HCT116 (cell line): Measurements from ENCODE around the gene APOA5.

ENCODE experiments used
- EZH2 ChIP-seq: fragments of 200-600 bp; sonication (generic); IDR thresholded peaks from 2 replicates; pipeline ENCODE4 v1.6.1; 2017; ENCODE audit warnings: antibody characterized with exemption, mixed run types
- POLR2A ChIP-seq: IDR thresholded peaks from 2 replicates; pipeline ENCODE4 v1.7.0; 2011; ENCODE audit warnings: borderline replicate concordance; ENCODE audit not compliant: insufficient read depth, insufficient read length; ENCODE audit errors: extremely low read depth
- YY1 ChIP-seq: IDR thresholded peaks from 2 replicates; pipeline ENCODE4 v1.6.1; 2011; ENCODE audit warnings: low read length, low read depth, moderate library complexity, mild to moderate bottlenecking; ENCODE audit not compliant: insufficient replicate concordance; ENCODE audit errors: extremely low read depth
- TF ChIP-seq, protein P1 (sequence below), 3 experiments: fragments of 200-600 bp in 1 of 3; sonication (generic) in 1 of 3; IDR thresholded peaks in 2 of 3; conservative IDR thresholded peaks in 1 of 3; 2 replicates each; pipeline ENCODE4 v1.5.1; 2012 to 2017; ENCODE audit warnings: low read depth in 2 of 3, low read length in 2 of 3, antibody characterized with exemption in 1 of 3, borderline replicate concordance in 1 of 3, control low read depth in 1 of 3, mild to moderate bottlenecking in 1 of 3, mixed read lengths in 1 of 3, mixed run types in 1 of 3, moderate library complexity in 1 of 3; ENCODE audit not compliant: insufficient read depth in 1 of 3
- TF ChIP-seq, protein P2 (sequence below): IDR thresholded peaks from 2 replicates; pipeline ENCODE4 v1.6.1; 2012; ENCODE audit warnings: low read depth

DNA sequence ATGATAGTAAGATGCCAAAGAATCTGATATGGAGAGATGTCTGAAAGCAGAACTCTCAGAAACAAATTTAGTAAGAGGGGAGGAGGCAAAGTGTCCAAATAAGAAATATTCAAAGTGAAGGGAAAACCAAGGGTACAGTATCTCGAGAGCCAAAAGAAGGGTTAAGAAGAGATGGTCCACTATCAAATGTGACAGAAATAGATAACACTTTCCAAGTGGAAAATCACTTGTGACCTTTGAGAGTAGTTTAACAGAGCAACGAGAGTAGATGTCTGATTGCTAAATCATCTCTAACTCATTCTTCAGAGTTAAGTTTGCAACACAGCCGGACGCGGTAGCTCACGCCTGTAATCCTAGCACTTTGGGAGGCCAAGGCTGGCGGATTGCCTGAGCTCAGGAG lies 14.6 kb downstream of the APOA5 start:
- TF ChIP-seq EZH2 (no peak), POLR2A (no peak), YY1 (no peak)
- TF ChIP-seq, protein P1, sequence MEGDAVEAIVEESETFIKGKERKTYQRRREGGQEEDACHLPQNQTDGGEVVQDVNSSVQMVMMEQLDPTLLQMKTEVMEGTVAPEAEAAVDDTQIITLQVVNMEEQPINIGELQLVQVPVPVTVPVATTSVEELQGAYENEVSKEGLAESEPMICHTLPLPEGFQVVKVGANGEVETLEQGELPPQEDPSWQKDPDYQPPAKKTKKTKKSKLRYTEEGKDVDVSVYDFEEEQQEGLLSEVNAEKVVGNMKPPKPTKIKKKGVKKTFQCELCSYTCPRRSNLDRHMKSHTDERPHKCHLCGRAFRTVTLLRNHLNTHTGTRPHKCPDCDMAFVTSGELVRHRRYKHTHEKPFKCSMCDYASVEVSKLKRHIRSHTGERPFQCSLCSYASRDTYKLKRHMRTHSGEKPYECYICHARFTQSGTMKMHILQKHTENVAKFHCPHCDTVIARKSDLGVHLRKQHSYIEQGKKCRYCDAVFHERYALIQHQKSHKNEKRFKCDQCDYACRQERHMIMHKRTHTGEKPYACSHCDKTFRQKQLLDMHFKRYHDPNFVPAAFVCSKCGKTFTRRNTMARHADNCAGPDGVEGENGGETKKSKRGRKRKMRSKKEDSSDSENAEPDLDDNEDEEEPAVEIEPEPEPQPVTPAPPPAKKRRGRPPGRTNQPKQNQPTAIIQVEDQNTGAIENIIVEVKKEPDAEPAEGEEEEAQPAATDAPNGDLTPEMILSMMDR (IDR thresholded peaks at IDR 0.05 in 2 of 3, conservative IDR thresholded peaks at IDR 0.05 in 1 of 3; ENCODE audit: borderline replicate concordance in 1 of 3, insufficient read depth in 1 of 3, low read depth in 2 of 3, low read length in 2 of 3) = no peak
- TF ChIP-seq, protein P2, sequence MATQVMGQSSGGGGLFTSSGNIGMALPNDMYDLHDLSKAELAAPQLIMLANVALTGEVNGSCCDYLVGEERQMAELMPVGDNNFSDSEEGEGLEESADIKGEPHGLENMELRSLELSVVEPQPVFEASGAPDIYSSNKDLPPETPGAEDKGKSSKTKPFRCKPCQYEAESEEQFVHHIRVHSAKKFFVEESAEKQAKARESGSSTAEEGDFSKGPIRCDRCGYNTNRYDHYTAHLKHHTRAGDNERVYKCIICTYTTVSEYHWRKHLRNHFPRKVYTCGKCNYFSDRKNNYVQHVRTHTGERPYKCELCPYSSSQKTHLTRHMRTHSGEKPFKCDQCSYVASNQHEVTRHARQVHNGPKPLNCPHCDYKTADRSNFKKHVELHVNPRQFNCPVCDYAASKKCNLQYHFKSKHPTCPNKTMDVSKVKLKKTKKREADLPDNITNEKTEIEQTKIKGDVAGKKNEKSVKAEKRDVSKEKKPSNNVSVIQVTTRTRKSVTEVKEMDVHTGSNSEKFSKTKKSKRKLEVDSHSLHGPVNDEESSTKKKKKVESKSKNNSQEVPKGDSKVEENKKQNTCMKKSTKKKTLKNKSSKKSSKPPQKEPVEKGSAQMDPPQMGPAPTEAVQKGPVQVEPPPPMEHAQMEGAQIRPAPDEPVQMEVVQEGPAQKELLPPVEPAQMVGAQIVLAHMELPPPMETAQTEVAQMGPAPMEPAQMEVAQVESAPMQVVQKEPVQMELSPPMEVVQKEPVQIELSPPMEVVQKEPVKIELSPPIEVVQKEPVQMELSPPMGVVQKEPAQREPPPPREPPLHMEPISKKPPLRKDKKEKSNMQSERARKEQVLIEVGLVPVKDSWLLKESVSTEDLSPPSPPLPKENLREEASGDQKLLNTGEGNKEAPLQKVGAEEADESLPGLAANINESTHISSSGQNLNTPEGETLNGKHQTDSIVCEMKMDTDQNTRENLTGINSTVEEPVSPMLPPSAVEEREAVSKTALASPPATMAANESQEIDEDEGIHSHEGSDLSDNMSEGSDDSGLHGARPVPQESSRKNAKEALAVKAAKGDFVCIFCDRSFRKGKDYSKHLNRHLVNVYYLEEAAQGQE = no peak
